Stimulated activated CD4-positive, alpha-beta T cell treated with anti-CD3 and anti-CD28 coated beads, Interleukin-4, amount 100 ng/mL, for 48 hours (primary cell): Measurements from ENCODE around the gene DEGS2.

Experiments used
- DNase-seq, 2 donors: peaks; one replicate each; pipeline ENCODE4 v3.0.0-alpha.2; 2020; ENCODE audit warnings: low read depth in 2 of 2

The DEGS2 gene

GRCh38 chr14:100114109-100114765, 45.2 kb downstream of the DEGS2 start:
- DNase-seq, result no peak

GRCh38 chr14:100111931-100112704, 47.3 kb downstream of the DEGS2 start:
- DNase-seq, result no peak

DNA sequence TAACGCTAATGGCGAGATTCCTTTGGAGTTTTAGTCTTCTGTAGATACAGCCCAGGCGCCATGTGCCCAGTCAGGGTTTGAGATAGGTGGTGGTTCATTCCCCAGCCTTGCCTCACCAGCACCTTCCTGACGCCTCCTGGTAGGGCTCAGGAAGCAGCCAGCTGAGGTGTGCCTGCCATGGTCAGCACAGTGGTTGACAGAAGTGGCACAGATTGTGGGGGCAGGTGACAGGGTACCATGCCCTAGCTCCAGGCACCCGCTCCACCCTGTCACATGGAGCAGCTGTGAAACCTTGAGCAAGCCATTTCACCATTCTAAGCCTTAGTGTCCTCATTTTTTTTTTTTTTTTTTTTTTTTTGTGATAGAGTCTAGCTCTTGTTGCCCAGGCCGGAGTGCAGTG, 48.6 kb downstream of the DEGS2 start:
- DNase-seq, result no peak

- DNase-seq, result no peak
These were observed 49.9 kb downstream of the DEGS2 start for GRCh38 chr14:100109594-100109955.

DNA sequence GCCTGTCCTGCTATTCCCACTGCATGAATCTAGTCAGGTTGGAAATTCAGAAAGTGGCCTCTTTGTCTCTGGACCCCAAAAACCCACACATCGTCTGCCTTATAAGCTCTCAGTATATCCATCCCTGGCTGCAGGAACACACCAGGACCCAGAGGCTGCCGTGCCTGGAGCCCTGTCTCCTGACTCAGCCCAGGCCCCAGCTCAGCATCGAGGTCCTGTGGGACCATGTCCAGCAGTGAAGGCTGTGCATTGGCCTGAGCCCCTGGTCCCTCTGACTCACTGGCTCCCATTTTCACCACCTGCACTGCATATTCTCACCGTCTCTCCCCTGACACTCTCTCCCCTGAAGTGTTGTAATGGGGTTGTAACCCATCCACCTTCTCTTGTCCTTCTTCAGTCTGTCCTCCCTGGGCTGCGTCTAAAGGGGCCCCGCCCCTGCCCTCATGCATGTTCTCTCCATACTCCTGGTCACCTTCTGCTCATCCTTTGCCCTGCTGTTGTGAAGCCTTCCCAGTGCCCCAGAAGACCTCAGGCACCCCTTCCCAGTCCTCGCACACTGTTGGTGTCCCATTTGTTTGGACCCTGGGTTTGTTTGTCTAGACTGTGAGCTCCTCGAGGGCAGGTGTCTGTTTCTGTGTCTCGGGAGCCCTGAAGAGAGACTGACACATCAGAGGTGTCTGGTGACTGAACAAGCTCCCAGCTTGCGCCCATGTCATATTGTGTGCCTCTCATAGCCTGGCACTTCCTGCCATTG, 50.4 kb downstream of the DEGS2 start:
- DNase-seq, result no peak

DNA sequence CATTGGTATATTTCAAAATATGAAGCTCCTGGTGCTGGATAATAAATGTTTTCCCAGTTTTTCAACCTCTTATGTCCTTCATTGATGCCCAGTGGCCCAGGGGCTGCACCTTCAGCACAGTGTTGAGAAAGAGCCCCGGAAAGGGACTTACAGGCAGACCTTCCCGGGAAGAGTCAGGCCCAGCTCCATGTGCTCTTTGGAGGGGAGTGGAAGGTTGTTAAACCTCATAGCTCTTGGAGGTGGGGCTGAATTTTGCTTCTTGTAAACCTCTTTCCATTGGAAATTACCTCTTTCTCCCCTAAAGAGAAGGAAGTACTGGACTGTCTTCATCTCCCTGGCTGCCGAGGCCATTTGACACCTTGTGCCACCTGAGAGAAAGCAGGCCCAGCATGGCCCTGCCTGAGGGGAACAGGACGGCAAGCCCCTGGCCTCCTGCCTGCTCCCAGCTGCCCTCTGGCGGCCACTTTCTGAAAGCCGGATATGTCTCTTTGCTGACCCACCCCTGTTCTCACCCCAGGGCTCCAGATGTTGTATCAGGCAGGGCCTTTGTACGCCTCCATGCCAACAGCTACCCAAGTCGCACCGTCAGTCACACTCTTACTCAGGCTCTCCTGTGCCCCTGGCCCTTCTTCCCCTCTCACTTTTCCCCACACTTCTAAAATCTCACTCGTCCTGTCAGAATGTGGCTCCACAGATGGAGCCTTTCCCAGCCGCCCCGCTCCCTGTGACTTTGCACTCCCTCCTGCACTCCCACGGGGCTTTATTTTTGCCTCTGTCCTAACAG, 51.2 kb downstream of the DEGS2 start:
- peak; percentile 83 to 92 for DNase-seq

DNA sequence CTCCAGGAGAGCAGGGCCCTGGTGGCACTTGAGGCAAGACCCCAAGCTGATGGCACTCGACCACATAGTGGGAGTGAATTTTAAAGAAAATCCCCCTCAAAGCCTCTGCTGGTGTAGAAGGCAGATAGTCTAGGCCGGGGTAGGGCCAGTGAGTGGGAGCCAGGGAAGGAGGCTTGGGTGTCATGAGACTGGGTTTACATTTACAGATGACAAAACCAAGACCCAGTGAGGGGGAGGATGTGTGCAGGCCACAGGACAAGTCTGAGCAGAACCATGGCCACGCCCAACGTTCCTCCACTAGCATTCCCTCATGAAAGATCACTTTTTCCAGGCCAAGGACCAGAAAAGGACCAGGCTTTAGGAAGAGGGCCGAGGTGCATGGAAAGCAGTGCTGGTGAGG, 52.2 kb downstream of the DEGS2 start:
- no peak for DNase-seq

GRCh38 chr14:100106250-100107112, 53.0 kb downstream of the DEGS2 start:
- peak; percentile 44 to 58 for DNase-seq

GRCh38 chr14:100105357-100106169, 53.9 kb downstream of the DEGS2 start:
- DNase-seq, result no peak

DNA sequence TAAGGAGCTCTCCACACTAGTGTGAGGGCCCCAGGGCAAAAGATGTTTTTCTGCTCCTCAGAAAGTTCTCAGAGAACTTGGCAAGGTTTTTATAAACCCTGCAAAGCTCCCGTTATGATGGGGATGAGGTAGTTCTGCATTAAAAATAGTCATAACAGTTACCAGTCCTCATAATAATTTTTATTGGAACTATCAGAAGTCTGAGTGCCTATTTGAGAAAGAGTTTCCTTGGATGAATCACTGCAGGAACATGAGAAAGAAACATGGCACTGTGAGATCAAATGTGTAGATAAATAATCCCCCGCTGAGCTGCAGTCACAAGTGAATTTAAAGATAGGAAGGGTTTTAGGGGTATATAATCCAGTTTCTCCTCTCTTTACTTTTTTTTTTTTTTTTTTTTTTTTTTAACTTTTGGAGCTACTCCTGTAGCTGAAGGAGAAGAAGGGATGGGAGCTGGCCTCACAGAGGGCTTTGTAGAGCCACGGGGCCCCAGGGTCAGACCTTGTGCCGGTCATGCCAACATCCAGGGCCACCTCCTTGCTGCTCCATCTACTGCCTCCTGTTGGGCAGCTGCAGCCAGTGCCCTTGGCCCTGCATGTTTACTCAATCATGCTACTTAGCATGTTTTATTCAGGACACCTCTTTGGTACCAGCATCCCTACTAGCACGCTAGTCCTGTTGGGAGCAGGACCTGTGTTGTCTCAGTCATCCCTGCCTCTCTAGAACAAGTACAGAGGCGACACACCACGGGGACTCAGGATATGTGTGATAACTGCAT, 54.7 kb downstream of the DEGS2 start:
- no peak for DNase-seq

- DNase-seq, result no peak
These were observed 55.5 kb downstream of the DEGS2 start for GRCh38 chr14:100104006-100104352.

GRCh38 chr14:100103250-100104005, 56.0 kb downstream of the DEGS2 start:
- no peak for DNase-seq

GRCh38 chr14:100102156-100102785, 57.2 kb downstream of the DEGS2 start:
- no peak for DNase-seq

GRCh38 chr14:100100032-100100703, 59.3 kb downstream of the DEGS2 start:
- no peak for DNase-seq

- DNase-seq, result no peak
These were observed 61.3 kb downstream of the DEGS2 start for GRCh38 chr14:100098171-100098570.

GRCh38 chr14:100096656-100097055, 62.8 kb downstream of the DEGS2 start:
- no peak for DNase-seq
